Esophagus muscularis mucosa (tissue), 4 donors: ENCODE results near the gene KRR1. TPM values are rescaled to one million over a fixed set of nuclear protein-coding genes. Genes with fewer than 3 reads are reported as not detected.

Source experiments
- DNase-seq: peaks from one replicate; pipeline ENCODE4 v3.0.0-alpha.2; 2017; ENCODE audit errors: extremely low spot score
- H3K27ac ChIP-seq, 4 donors: fragments of 200-600 bp; sonication (generic); replicated peaks in 1 of 4; 1 replicate in 3 of 4; 2 replicates in 1 of 4; pipeline ENCODE4 v1.5.1; 2016 to 2019; ENCODE audit warnings: mild to moderate bottlenecking in 1 of 4
- H3K27me3 ChIP-seq, 4 donors: fragments of 200-600 bp; sonication (generic); one replicate each; pipeline versions ENCODE4 v1.5.1 to v1.6.0; 2016 to 2019
- H3K36me3 ChIP-seq, 4 donors: fragments of 200-600 bp; sonication (generic); one replicate each; pipeline ENCODE4 v1.5.1; 2016 to 2019
- H3K4me1 ChIP-seq, 4 donors: fragments of 200-600 bp; sonication (generic); one replicate each; pipeline ENCODE4 v1.5.1; 2016 to 2019
- H3K4me3 ChIP-seq, 4 donors: fragments of 200-600 bp; sonication (generic); 1 replicate in 2 of 4; 2 replicates in 2 of 4; pipeline ENCODE4 v1.5.1; 2016 to 2019; ENCODE audit warnings: mild to moderate bottlenecking in 4 of 4, moderate library complexity in 1 of 4
- H3K9me3 ChIP-seq, 4 donors: fragments of 200-600 bp; sonication (generic); 1 replicate in 3 of 4; 2 replicates in 1 of 4; pipeline ENCODE4 v1.5.1; 2016 to 2019
- CTCF ChIP-seq, 3 experiments: fragments of 200-600 bp in 2 of 3; fragments of 450-650 bp in 1 of 3; sonication (generic) in 2 of 3; IDR thresholded peaks; one replicate each; pipeline ENCODE4 v1.5.1; 2017 to 2019; ENCODE audit warnings: antibody characterized with exemption in 3 of 3, mild to moderate bottlenecking in 2 of 3, moderate library complexity in 1 of 3
- EP300 ChIP-seq: sonication (generic); formaldehyde crosslinking; IDR thresholded peaks from one replicate; pipeline ENCODE4 v1.6.1; 2017; ENCODE audit warnings: antibody characterized with exemption
- POLR2A ChIP-seq: fragments of 450-650 bp; IDR thresholded peaks from one replicate; pipeline ENCODE4 v1.6.1; 2017; ENCODE audit warnings: antibody characterized with exemption, moderate library complexity, mild to moderate bottlenecking, low read depth
- POLR2AphosphoS5 ChIP-seq, 2 donors: sonication (generic); formaldehyde crosslinking; IDR thresholded peaks; one replicate each; pipeline ENCODE4 v1.6.1; 2017; ENCODE audit warnings: antibody characterized with exemption in 2 of 2
- WGBS: methylation state at CpG from one replicate; pipeline ENCODE4 v1.1.5; 2018; 5-methylcytosine and 5-hydroxymethylcytosine counted together
- intact Hi-C: fragments of 100-400 bp; cut with DNase I; formaldehyde crosslinking; loops from one replicate; pipeline ENCODE4 v1.15.1; 2023
- total RNA-seq, 4 donors: library from RNA; depleted of rRNA; stranded (reverse); fragments of >200 nt; gene quantifications; one replicate each; pipeline versions ENCODE4 v1.1.0 to v1.2.1, GENCODE V29; 2016

KRR1 gene
- total RNA-seq, 4 donors from 2014 or later, result 17.9 to 37.4 (median 23.8) TPM

- no peaks in the 10 kb centered on the region for H3K27me3 ChIP-seq
- no peaks in the 10 kb centered on the region for H3K36me3 ChIP-seq
- TF ChIP-seq POLR2AphosphoS5 (IDR thresholded peaks at IDR 0.05) (peak; percentile 79 to 89), EP300 (no peak), CTCF (IDR thresholded peaks at IDR 0.05) (no peak), POLR2A (peak; percentile 54)
- peak; percentile 93 for DNase-seq
- peak within 1 kb of the TSS; percentile 44 to 66 (median 59) for H3K4me3 ChIP-seq
- H3K9me3 ChIP-seq, result no peaks in the 10 kb centered on the region
- peak within 1 kb of the TSS; percentile 77 to 84 (median 80) for H3K27ac ChIP-seq
- 13% methylated on average over 8 of the region's 8 CpGs for WGBS
- intact Hi-C loops, result loop anchor here (5.0 kb wide), 2 partner anchors 88 to 148 kb away; partner anchors contain the start of genes CAPS2, GLIPR1L1 and GLIPR1L2
- peaks cover 0 to 48% (median 39%) of the 10 kb centered on the region in 4 donors for H3K4me1 ChIP-seq
Measured at GRCh38 chr12:75480469-75480949, 30.9 kb downstream of the KRR1 start, which contains the start of gene GLIPR1. Gene GLIPR1 (plus strand): TSS chr12:75480755. CDS start chr12:75480881, 126 bp downstream.

- Histone ChIP-seq H3K4me3 (peak overlapping the region; percentile 44 to 66 (median 59)), H3K27me3 (no peaks in the 10 kb centered on the region), H3K4me1 (peaks cover 0 to 45% (median 38%) of the 10 kb centered on the region in 4 donors), H3K9me3 (no peaks in the 10 kb centered on the region), H3K36me3 (no peaks in the 10 kb centered on the region), H3K27ac (peak overlapping the region; percentile 77 to 84 (median 80))
- no peak for DNase-seq
- TF ChIP-seq POLR2AphosphoS5 (IDR thresholded peaks at IDR 0.05), result no peak
- no peak for TF ChIP-seq EP300
- no peak for TF ChIP-seq CTCF (IDR thresholded peaks at IDR 0.05)
- no peak for TF ChIP-seq POLR2A
- WGBS, result 15% methylated on average over 2 of the region's 2 CpGs
- intact Hi-C loops, result loop anchor here (5.0 kb wide), 2 partner anchors 88 to 148 kb away; partner anchors contain the start of genes CAPS2, GLIPR1L1 and GLIPR1L2
Measured at GRCh38 chr12:75479963-75480461, 31.4 kb downstream of the KRR1 start.

- Histone ChIP-seq H3K4me3 (no peak overlapping the region), H3K9me3 (no peaks in the 10 kb centered on the region), H3K36me3 (no peaks in the 10 kb centered on the region), H3K4me1 (peaks cover 0 to 27% (median 22%) of the 10 kb centered on the region in 4 donors), H3K27ac (no peak overlapping the region), H3K27me3 (no peaks in the 10 kb centered on the region)
- no peak for DNase-seq
- TF ChIP-seq POLR2AphosphoS5 (IDR thresholded peaks at IDR 0.05) (no peak), POLR2A (no peak), EP300 (no peak), CTCF (IDR thresholded peaks at IDR 0.05) (no peak)
- WGBS, result 67% methylated on average over 5 of the region's 5 CpGs
- intact Hi-C loops, result no loop called here
Measured at GRCh38 chr12:75478116-75478794, 33.2 kb downstream of the KRR1 start.

GRCh38 chr12:75477137-75477536 lies 34.3 kb downstream of the KRR1 start:
- Histone ChIP-seq H3K4me1 (peaks cover 0 to 16% (median 14%) of the 10 kb centered on the region in 4 donors), H3K27me3 (no peaks in the 10 kb centered on the region), H3K36me3 (no peaks in the 10 kb centered on the region), H3K4me3 (no peak overlapping the region), H3K9me3 (no peaks in the 10 kb centered on the region), H3K27ac (no peak overlapping the region)
- intact Hi-C loops, result no loop called here
- DNase-seq, result no peak
- WGBS, result 80% methylated on average over 2 of the region's 2 CpGs
- TF ChIP-seq EP300 (no peak), CTCF (IDR thresholded peaks at IDR 0.05) (no peak), POLR2A (no peak), POLR2AphosphoS5 (IDR thresholded peaks at IDR 0.05) (no peak)
